ENCODE data around the gene BMP8B. TPM values are rescaled to one million over a fixed set of nuclear protein-coding genes. Genes with fewer than 3 reads are reported as not detected.

BMP8B gene
- total RNA-seq, 1 donor from 2014 or later = 0.10 TPM

DNA sequence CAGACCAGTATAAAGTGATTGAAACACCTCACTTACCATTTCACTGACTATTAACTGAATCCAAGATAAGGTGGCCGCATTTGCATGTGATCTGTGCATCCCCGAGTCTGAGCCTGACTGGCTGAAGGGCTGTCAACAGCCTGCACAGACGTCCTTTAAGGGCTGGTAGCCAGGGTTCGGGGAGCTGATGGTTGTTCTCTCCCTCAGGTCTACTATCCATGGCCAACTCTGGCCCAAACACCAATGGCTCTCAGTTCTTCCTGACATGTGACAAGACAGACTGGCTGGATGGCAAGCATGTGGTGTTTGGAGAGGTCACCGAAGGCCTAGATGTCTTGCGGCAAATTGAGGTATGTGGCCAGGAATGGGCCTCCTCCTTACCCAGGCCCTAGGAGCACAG, 36.0 kb downstream of the BMP8B start:
- Mint-ChIP-seq H3K4me3 (ENCODE audit: unreplicated experiment) (no peak overlapping the region), H3K9me3 (ENCODE audit: unreplicated experiment) (no peaks in the 10 kb centered on the region), H3K4me1 (ENCODE audit: unreplicated experiment) (no peaks in the 10 kb centered on the region), H3K27me3 (ENCODE audit: unreplicated experiment) (peaks cover 2% of the 10 kb centered on the region), H3K36me3 (ENCODE audit: low read depth, unreplicated experiment) (peaks cover 50% of the 10 kb centered on the region), H3K27ac (ENCODE audit: unreplicated experiment) (no peak overlapping the region)
- DNase-seq (ENCODE audit: low spot score) = no peak
- TF ChIP-seq, protein P1, sequence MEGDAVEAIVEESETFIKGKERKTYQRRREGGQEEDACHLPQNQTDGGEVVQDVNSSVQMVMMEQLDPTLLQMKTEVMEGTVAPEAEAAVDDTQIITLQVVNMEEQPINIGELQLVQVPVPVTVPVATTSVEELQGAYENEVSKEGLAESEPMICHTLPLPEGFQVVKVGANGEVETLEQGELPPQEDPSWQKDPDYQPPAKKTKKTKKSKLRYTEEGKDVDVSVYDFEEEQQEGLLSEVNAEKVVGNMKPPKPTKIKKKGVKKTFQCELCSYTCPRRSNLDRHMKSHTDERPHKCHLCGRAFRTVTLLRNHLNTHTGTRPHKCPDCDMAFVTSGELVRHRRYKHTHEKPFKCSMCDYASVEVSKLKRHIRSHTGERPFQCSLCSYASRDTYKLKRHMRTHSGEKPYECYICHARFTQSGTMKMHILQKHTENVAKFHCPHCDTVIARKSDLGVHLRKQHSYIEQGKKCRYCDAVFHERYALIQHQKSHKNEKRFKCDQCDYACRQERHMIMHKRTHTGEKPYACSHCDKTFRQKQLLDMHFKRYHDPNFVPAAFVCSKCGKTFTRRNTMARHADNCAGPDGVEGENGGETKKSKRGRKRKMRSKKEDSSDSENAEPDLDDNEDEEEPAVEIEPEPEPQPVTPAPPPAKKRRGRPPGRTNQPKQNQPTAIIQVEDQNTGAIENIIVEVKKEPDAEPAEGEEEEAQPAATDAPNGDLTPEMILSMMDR (IDR thresholded peaks at IDR 0.05; ENCODE audit: unreplicated experiment) = no peak

DNA sequence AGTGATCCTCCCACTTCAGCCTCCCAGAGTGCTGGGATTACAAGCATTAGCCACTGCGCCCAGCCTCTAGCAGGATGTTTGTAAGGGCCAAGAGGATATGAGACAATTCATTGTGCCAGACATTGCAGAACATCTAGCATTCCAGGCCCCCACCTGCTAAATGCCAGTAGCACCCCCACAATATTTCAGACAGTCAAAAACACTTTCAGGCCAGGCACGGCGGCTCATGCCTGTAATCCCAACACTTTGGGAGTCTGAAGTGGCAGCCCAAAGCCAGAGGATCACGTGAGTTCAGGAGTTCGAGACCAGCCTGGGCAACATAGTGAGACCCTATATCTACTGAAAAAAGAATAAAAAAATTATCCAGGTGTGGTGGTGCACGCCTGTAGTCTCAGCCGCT, 37.1 kb downstream of the BMP8B start:
- TF ChIP-seq, protein P1 (IDR thresholded peaks at IDR 0.05; ENCODE audit: unreplicated experiment) = no peak
- Mint-ChIP-seq H3K36me3 (ENCODE audit: low read depth, unreplicated experiment) (peaks cover 45% of the 10 kb centered on the region), H3K9me3 (ENCODE audit: unreplicated experiment) (no peaks in the 10 kb centered on the region), H3K27ac (ENCODE audit: unreplicated experiment) (no peak overlapping the region), H3K4me1 (ENCODE audit: unreplicated experiment) (no peaks in the 10 kb centered on the region), H3K27me3 (ENCODE audit: unreplicated experiment) (peaks cover 2% of the 10 kb centered on the region), H3K4me3 (ENCODE audit: unreplicated experiment) (no peak overlapping the region)
- DNase-seq (ENCODE audit: low spot score) = no peak

DNA sequence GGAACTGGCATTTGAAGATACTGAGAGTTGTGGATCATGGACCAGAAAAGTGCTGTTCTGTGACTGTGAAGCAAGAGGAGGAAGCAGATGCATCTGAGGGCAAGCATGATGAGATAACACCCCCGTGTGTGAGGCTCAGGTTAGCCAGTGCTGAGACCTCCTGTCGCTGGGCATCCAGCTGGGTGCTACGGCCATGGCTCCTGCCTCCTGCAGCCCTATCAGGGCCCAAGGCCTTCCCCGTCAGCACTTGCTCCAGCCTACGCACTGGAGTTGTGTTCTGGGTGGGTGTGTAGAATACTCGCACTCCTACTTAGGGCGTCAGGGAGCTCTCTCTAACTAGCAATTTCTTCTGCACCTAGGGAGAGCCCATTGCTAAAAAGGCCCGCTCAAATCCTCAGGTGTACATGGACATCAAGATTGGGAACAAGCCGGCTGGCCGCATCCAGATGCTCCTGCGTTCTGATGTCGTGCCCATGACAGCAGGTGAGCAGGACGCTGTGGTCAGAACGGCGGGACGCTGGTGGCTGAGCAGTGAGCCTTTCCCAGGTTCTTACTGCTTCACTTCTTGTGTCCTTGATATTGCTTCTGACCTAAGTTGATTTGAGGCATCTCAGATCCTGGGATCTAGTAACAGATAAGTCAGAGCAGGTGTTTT, 43.5 kb downstream of the BMP8B start:
- peaks cover 2% of the 10 kb centered on the region for H3K4me1 Mint-ChIP-seq (ENCODE audit: unreplicated experiment)
- H3K27ac Mint-ChIP-seq (ENCODE audit: unreplicated experiment) = no peak overlapping the region
- no peak for DNase-seq (ENCODE audit: low spot score)
- peaks cover 35% of the 10 kb centered on the region for H3K36me3 Mint-ChIP-seq (ENCODE audit: low read depth, unreplicated experiment)
- TF ChIP-seq, protein P1 (IDR thresholded peaks at IDR 0.05; ENCODE audit: unreplicated experiment) = no peak
- peaks cover 2% of the 10 kb centered on the region for H3K27me3 Mint-ChIP-seq (ENCODE audit: unreplicated experiment)
- no peak overlapping the region for H3K4me3 Mint-ChIP-seq (ENCODE audit: unreplicated experiment)
- no peaks in the 10 kb centered on the region for H3K9me3 Mint-ChIP-seq (ENCODE audit: unreplicated experiment)

DNA sequence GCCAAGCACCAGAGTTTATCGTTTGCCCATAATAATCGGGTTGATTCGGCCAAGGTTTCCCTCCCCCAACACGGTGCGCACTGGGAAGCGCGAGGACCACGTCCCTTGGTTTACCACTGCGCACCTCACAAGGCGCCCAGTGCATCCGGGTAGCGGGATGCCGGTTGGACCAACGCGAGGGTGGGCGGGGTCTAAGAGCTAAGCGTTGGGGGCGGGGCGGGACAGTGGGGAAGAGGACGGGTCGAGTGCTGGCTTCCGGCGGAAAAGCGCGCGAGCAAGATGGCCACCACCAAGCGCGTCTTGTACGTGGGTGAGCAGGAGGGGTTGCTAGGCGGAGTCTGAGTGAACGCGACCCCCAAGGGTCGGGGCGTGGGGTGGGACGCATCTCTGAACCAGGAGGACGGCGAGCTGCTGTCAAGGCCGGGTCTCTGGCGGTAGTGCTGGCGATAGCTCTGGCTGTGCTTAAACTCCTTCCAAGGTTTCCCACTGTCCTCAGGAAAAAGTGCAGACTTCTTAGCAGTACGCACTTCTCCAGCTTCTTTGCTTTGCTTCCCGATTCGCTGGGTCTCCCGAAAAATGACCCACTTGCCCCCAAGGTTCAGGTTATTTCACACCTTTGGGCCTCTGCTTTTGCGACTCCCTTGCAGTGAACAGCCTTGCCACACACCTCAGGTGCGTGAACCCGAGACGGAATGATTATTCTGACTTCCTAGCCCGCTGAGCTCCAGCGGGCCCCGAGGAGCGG, 49.9 kb downstream of the BMP8B start, which contains the start of gene PPIE:
TSS of gene PPIE (plus strand) at position 261 of the 745 bp plus-strand sequence. CDS start at position 280, 19 bp downstream.
- Mint-ChIP-seq H3K4me1 (ENCODE audit: unreplicated experiment) (peaks cover 12% of the 10 kb centered on the region), H3K27ac (ENCODE audit: unreplicated experiment) (peak within 1 kb of the TSS; percentile 89), H3K27me3 (ENCODE audit: unreplicated experiment) (peaks cover 6% of the 10 kb centered on the region), H3K4me3 (ENCODE audit: unreplicated experiment) (peak within 1 kb of the TSS; percentile 97), H3K36me3 (ENCODE audit: low read depth, unreplicated experiment) (peaks cover 14% of the 10 kb centered on the region), H3K9me3 (ENCODE audit: unreplicated experiment) (no peaks in the 10 kb centered on the region)
- DNase-seq (ENCODE audit: low spot score) = peak; percentile 78
- TF ChIP-seq, protein P1 (IDR thresholded peaks at IDR 0.05; ENCODE audit: unreplicated experiment) = no peak
